AG04450 (cell line): ENCODE results near the gene UQCRFS1. TPM values are rescaled to one million over a fixed set of nuclear protein-coding genes. Genes with fewer than 3 reads are reported as not detected.
"Not testable (repeated sequence)": the region's sequence is repeated elsewhere in the genome, so short reads cannot be mapped to it uniquely, and the experiment has no call there.

ENCODE experiments used
- CTCF ChIA-PET: fragments of 300-600, 350-600 bp; formaldehyde crosslinking; extraction: SDS; loops from one replicate; lab custom pipeline; 2022; ENCODE audit warnings: antibody characterized with exemption, inconsistent platforms; lab: Charles Lee
- POLR2A ChIA-PET: fragments of 350-600 bp; formaldehyde crosslinking; extraction: SDS; loops from one replicate; lab custom pipeline; 2021; ENCODE audit warnings: antibody characterized with exemption, inconsistent platforms; lab: Yijun Ruan, JAX
- DNase-seq: peaks from one replicate; pipeline ENCODE4 v3.0.0-alpha.2; 2011; ENCODE audit warnings: low read depth, low spot score
- H3K27ac ChIP-seq: one replicate; pipeline ENCODE4 v1.5.1; 2012; ENCODE audit warnings: low read depth, low read length, control low read depth
- H3K27me3 ChIP-seq: one replicate; pipeline ENCODE4 v1.6.0; 2012; ENCODE audit warnings: low read length; ENCODE audit not compliant: control insufficient read depth, insufficient read depth
- H3K4me3 ChIP-seq: 2 replicates; pipeline ENCODE4 v1.5.1; 2011; ENCODE audit warnings: mild to moderate bottlenecking, low read depth, low read length, control low read depth
- H3K9me3 ChIP-seq: 2 replicates; pipeline ENCODE4 v1.5.1; 2012; ENCODE audit warnings: low read length; ENCODE audit not compliant: control insufficient read depth, insufficient read depth
- CTCF ChIP-seq: IDR thresholded peaks from 2 replicates; pipeline ENCODE4 v1.5.1; 2011; ENCODE audit warnings: low read depth, low read length, control low read depth, inconsistent platforms
- polyA plus RNA-seq: library from polyadenylated mRNA; depleted of rRNA; stranded (reverse); fragments of >200 nt; gene quantifications from 2 replicates; pipeline ENCODE4 v1.2.3, GENCODE V29; 2011

The UQCRFS1 gene
- polyA plus RNA-seq, 1 experiment: 51.4 TPM

GRCh38 chr19:29211562-29212355 lies 1.2 kb downstream of the UQCRFS1 start:
- Histone ChIP-seq H3K27ac (peak overlapping the region; percentile 1), H3K27me3 (no peaks in the 10 kb centered on the region), H3K9me3 (no peaks in the 10 kb centered on the region), H3K4me3 (peak overlapping the region; percentile 85)
- no peak for DNase-seq
- ChIA-PET CTCF (interaction anchor here (0.5 to 1.0 kb wide), 2 partner anchors 10 to 719 kb away, joined by 4 to 9 read pairs; no protein-coding TSS in a partner anchor), POLR2A (no interaction called here)
- no peak for TF ChIP-seq CTCF

- H3K27me3 ChIP-seq, H3K27ac ChIP-seq, POLR2A ChIA-PET, DNase-seq, CTCF ChIA-PET, H3K4me3 ChIP-seq, H3K9me3 ChIP-seq: not testable (repeated sequence)
Measured at GRCh38 chr19:29211041-29211440, 1.9 kb downstream of the UQCRFS1 start.

DNA sequence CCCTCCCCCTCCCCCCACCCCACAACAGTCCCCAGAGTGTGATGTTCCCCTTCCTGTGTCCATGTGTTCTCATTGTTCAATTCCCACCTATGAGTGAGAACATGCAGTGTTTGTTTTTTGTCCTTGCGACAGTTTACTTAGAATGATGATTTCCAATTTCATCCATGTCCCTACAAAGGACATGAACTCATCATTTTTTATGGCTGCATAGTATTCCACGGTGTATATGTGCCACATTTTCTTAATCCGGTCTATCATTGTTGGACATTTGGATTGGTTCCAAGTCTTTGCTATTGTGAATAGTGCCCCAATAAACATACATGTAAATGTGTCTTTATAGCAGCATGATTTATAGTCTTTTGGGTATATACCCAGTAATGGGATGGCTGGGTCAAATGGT lies 2.4 kb downstream of the UQCRFS1 start:
- CTCF ChIA-PET, DNase-seq, H3K9me3 ChIP-seq, H3K27me3 ChIP-seq, POLR2A ChIA-PET, H3K27ac ChIP-seq, H3K4me3 ChIP-seq: not testable (repeated sequence)

DNA sequence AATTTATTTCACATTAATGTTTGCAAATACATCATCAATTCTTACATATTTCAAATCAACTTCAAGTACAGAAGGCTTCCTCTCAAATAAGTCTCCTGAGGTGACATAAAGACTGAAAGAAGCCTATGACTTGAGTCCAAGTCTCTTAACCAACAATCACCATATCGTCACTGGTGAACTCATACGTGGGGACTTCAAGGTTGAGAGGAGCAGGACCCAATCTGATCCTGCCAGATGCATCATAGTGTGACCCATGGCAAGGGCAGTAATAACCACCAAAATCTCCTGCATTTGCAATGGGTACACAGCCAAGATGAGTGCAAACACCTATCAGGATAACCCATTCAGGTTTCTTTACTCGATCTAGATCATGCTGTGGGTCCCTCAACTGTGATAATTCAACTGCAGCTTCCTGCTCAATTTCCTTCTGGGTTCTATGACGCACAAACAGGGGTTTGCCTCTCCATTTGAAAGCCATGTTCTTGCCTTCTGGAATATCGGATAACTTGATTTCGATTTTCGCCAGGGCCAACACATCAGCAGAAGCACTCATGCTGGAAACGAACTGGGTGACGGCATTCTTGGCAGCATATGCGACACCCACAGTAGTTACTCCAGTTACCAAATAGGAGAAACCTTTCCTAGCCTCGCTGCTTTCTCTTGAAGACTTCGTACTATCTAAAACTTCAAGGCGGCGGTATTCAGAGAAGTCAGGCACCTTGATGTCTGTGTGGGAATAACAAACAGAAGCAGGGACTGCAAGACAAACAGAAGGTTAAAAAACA lies 5.4 kb downstream of the UQCRFS1 start:
- H3K9me3 ChIP-seq, POLR2A ChIA-PET, CTCF ChIA-PET, DNase-seq, H3K27ac ChIP-seq, H3K4me3 ChIP-seq, H3K27me3 ChIP-seq: not testable (repeated sequence)

DNA sequence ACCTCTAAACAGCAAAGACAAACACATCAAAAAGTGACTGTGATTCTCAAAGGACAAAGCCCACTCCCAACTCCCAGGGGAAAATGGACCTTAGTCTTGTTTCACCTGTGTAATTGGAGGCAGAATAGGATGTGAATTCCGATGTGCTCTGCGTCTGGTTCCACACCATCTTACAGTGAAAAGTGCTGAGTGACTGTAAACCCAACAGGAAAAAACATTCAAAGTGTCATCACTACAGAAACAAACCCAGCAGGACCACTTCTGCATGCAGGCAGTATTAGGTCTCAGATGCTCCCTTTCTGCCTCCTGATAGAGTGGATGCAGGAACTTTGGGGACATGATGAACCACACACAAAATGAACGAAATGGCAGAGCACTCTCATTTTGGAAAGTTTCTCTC lies 6.5 kb downstream of the UQCRFS1 start:
- CTCF ChIA-PET: no interaction called here
- Histone ChIP-seq H3K27me3 (no peaks in the 10 kb centered on the region), H3K9me3 (no peaks in the 10 kb centered on the region), H3K4me3 (no peak overlapping the region), H3K27ac (no peak overlapping the region)
- DNase-seq: no peak
- POLR2A ChIA-PET: no interaction called here
- TF ChIP-seq CTCF: no peak

DNA sequence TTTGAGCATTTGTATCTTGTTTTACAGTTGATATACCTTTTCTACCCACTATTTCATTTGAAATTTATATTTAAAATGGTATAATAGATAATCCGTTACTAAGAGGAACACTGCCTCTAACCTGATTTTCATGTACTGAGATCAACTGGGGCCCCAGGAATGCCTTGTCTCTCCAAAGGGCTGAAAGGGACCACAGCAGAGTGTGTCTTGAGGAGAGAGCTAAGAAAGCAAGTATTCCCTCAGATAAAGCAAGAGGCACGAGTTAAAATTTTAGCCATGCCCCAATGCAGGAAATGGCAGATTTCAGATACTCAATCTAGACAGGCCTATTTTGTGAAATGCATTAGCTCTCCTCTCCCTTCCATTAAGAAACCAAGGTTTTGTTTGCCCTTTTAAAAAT lies 10.7 kb downstream of the UQCRFS1 start:
- Histone ChIP-seq H3K9me3 (no peaks in the 10 kb centered on the region), H3K4me3 (no peak overlapping the region), H3K27ac (no peak overlapping the region), H3K27me3 (no peaks in the 10 kb centered on the region)
- ChIA-PET CTCF (interaction anchor here (0.9 kb wide), 1 partner anchor 323 kb away, joined by 3 read pairs; no protein-coding TSS in a partner anchor), POLR2A (no interaction called here)
- no peak for DNase-seq
- TF ChIP-seq CTCF: no peak
